Measurements from ENCODE around the gene AHDC1.

The AHDC1 gene

DNA sequence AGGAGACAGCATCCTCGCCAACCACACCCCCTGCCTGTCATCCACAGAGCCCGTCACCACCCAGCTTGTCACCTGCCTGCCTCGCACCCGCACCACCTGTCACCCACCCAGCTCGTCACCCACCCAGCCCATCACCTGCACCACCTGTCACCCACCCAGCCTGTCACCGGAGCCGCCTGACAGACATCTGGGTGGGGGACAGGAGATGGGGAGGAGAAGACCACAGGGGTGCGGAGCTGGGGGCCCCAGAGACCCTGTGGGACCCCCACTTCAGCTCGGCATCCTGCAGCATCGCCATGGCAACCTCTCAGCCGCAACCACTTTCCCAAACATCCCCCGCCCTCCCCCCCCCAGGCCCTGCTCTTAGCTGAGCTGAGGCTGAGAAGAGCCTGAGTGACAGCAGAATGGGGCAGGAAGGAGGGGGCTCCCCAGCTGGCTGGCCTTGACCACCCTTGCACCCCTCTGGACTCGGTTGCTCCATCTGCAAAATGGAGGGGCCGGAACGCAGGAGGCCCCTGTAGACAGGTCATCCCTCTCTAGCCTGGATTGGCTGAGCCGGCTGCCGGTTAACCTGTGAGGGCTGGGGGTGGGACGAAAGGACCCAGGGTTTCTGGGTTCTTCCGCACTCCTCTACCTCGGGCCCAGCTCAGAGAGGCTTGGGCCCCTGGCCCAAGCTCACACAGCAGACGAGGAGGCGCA is 11.6 kb downstream of the AHDC1 start:
- H3K36me3 ChIP-seq (ENCODE audit: insufficient read depth, low read length) = no peaks in the 10 kb centered on the region
- H3K9me3 ChIP-seq (ENCODE audit: control insufficient read depth, insufficient read depth, low read length) = no peaks in the 10 kb centered on the region
- H3K4me1 ChIP-seq (ENCODE audit: insufficient read depth, low read length) = peaks cover 54% of the 10 kb centered on the region
- H3K9ac ChIP-seq (ENCODE audit: low read depth, low read length) = peak overlapping the region; percentile 38; the same call in 1 of the 2 replicates

- Histone ChIP-seq H3K4me1 (ENCODE audit: insufficient read depth, low read length) (peaks cover 48% of the 10 kb centered on the region), H3K9me3 (ENCODE audit: control insufficient read depth, insufficient read depth, low read length) (no peaks in the 10 kb centered on the region), H3K9ac (ENCODE audit: low read depth, low read length) (no peak overlapping the region), H3K36me3 (ENCODE audit: insufficient read depth, low read length) (no peaks in the 10 kb centered on the region)
Measured at GRCh38 chr1:27591622-27592021, 12.3 kb downstream of the AHDC1 start.

GRCh38 chr1:27590917-27591508 is 12.9 kb downstream of the AHDC1 start:
- H3K4me1 ChIP-seq (ENCODE audit: insufficient read depth, low read length) = peaks cover 43% of the 10 kb centered on the region
- no peak overlapping the region for H3K9ac ChIP-seq (ENCODE audit: low read depth, low read length)
- no peaks in the 10 kb centered on the region for H3K36me3 ChIP-seq (ENCODE audit: insufficient read depth, low read length)
- no peaks in the 10 kb centered on the region for H3K9me3 ChIP-seq (ENCODE audit: control insufficient read depth, insufficient read depth, low read length)

GRCh38 chr1:27589841-27590426 is 14.0 kb downstream of the AHDC1 start:
- H3K9ac ChIP-seq (ENCODE audit: low read depth, low read length) = no peak overlapping the region
- peaks cover 34% of the 10 kb centered on the region for H3K4me1 ChIP-seq (ENCODE audit: insufficient read depth, low read length)
- no peaks in the 10 kb centered on the region for H3K9me3 ChIP-seq (ENCODE audit: control insufficient read depth, insufficient read depth, low read length)
- no peaks in the 10 kb centered on the region for H3K36me3 ChIP-seq (ENCODE audit: insufficient read depth, low read length)

- H3K9me3 ChIP-seq (ENCODE audit: control insufficient read depth, insufficient read depth, low read length) = no peaks in the 10 kb centered on the region
- H3K9ac ChIP-seq (ENCODE audit: low read depth, low read length) = no peak overlapping the region
- peaks cover 29% of the 10 kb centered on the region for H3K4me1 ChIP-seq (ENCODE audit: insufficient read depth, low read length)
- no peaks in the 10 kb centered on the region for H3K36me3 ChIP-seq (ENCODE audit: insufficient read depth, low read length)
Measured at GRCh38 chr1:27589441-27589840, 14.5 kb downstream of the AHDC1 start.

- H3K4me1 ChIP-seq (ENCODE audit: insufficient read depth, low read length) = peaks cover 20% of the 10 kb centered on the region
- no peak overlapping the region for H3K9ac ChIP-seq (ENCODE audit: low read depth, low read length)
- no peaks in the 10 kb centered on the region for H3K36me3 ChIP-seq (ENCODE audit: insufficient read depth, low read length)
- no peaks in the 10 kb centered on the region for H3K9me3 ChIP-seq (ENCODE audit: control insufficient read depth, insufficient read depth, low read length)
Measured at GRCh38 chr1:27588256-27589232, 15.4 kb downstream of the AHDC1 start.

DNA sequence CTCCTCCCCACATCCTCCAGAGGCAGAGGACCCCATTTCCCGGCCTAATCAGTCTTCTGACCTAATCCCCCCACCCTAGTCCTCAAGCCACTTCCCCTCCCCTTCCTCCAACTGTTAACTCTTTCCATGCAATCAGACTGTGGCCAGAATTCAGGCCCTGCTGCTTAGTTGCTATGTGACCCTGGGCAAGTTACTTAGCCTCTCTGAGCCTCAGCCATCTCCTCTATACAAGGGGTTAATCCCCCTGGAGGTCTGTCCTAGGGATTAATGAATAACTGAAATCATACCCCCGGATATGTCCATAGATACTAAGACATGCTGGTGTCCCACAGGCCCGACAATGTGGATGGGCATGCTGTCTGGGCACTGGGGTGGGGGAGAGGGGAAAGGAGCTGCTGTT is 18.3 kb downstream of the AHDC1 start:
- H3K4me1 ChIP-seq (ENCODE audit: insufficient read depth, low read length) = peaks cover 9% of the 10 kb centered on the region; the same call in 1 of the 2 replicates

DNA sequence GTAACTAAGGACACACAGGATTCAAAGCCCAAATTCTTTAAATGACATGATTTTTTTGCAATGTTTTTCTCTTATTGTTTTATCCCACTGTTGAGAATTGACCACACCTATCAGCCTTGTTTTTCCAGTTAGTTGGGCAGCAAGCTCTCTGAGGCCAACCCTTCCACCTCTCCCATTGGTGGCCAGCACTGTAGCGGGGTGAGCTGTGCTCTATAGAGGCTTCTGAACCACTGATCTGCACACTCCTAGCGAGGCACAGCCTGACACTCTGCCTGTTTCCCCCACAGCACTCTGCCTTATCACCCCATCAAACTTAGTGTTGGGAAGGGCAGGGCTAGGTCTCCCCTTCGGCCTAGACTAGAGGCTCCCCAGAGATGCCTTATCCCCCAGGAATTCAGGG is 19.5 kb downstream of the AHDC1 start:
- Histone ChIP-seq H3K4me1 (ENCODE audit: insufficient read depth, low read length) (no peaks in the 10 kb centered on the region), H3K9me3 (ENCODE audit: control insufficient read depth, insufficient read depth, low read length) (no peaks in the 10 kb centered on the region), H3K36me3 (ENCODE audit: insufficient read depth, low read length) (no peaks in the 10 kb centered on the region)

More for the DNA sequence above, 18.3 kb downstream of the AHDC1 start:
- Histone ChIP-seq H3K36me3 (ENCODE audit: insufficient read depth, low read length) (no peaks in the 10 kb centered on the region), H3K9me3 (ENCODE audit: control insufficient read depth, insufficient read depth, low read length) (no peaks in the 10 kb centered on the region), H3K9ac (ENCODE audit: low read depth, low read length) (no peak overlapping the region)

DNA sequence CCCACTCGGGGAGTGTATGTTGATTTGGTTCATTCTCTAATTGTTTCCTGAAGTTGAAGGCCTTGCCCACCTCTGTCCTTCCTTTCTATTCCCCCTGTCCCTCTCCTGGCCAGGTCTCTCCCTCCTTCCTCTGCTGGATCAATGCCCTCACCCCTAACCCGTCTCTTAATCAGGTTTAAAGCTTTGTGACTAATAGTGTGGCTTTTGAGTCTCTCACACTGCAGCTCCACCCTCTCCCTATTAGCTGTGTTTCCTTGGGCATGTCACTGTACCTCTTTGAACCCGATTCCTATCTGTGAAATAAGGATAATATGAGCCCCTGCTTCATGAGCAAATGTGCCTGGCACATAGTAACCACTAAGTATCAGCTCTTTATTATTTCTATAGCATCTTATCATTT is 20.5 kb downstream of the AHDC1 start:
- no peak overlapping the region for H3K9ac ChIP-seq (ENCODE audit: low read depth, low read length)
- no peaks in the 10 kb centered on the region for H3K9me3 ChIP-seq (ENCODE audit: control insufficient read depth, insufficient read depth, low read length)
- no peaks in the 10 kb centered on the region for H3K36me3 ChIP-seq (ENCODE audit: insufficient read depth, low read length)
- H3K4me1 ChIP-seq (ENCODE audit: insufficient read depth, low read length) = no peaks in the 10 kb centered on the region

More for the DNA sequence above, 19.5 kb downstream of the AHDC1 start:
- H3K9ac ChIP-seq (ENCODE audit: low read depth, low read length) = no peak overlapping the region

- H3K4me1 ChIP-seq (ENCODE audit: insufficient read depth, low read length) = no peaks in the 10 kb centered on the region; the same call in 1 of the 2 replicates
- H3K9me3 ChIP-seq (ENCODE audit: control insufficient read depth, insufficient read depth, low read length) = no peaks in the 10 kb centered on the region
- no peaks in the 10 kb centered on the region for H3K36me3 ChIP-seq (ENCODE audit: insufficient read depth, low read length)
- H3K9ac ChIP-seq (ENCODE audit: low read depth, low read length) = no peak overlapping the region
Measured at GRCh38 chr1:27581823-27582243, 22.1 kb downstream of the AHDC1 start.

DNA sequence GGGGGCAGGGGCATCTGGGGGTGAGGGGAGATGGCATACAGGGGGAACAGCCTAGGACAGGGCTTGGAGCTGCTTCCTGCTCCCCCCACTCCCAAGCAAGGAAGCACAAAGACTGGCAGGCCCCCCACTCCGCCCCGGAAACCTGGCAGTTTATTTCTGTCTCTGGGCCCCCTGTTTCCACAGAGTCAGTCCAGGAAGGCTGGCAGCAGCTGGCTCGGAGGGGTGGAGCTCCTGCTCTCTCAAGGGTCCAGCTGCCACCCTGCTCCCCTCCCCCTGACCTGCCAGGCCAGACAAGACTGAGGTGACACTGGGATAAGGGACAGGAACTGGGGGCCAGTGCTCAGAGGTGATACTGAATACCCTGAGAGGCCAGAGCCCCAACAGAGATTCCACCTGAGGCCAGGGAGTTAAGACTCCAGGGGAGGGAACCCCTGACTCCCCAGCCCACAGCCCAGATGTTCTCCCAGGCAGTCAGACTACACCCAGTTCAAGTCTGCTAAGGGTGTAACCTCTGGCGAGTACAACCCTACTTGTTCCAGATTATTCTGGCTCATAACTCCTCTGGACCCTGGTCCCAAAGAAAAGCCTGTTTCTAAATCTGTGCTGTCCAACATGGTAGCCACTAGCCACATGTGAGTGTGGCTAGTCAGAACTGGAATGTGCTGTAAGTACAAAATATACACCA is 26.3 kb downstream of the AHDC1 start:
- Histone ChIP-seq H3K9ac (ENCODE audit: low read depth, low read length) (no peak overlapping the region), H3K36me3 (ENCODE audit: insufficient read depth, low read length) (no peaks in the 10 kb centered on the region), H3K9me3 (ENCODE audit: control insufficient read depth, insufficient read depth, low read length) (no peaks in the 10 kb centered on the region), H3K4me1 (ENCODE audit: insufficient read depth, low read length) (peaks cover 20% of the 10 kb centered on the region)

DNA sequence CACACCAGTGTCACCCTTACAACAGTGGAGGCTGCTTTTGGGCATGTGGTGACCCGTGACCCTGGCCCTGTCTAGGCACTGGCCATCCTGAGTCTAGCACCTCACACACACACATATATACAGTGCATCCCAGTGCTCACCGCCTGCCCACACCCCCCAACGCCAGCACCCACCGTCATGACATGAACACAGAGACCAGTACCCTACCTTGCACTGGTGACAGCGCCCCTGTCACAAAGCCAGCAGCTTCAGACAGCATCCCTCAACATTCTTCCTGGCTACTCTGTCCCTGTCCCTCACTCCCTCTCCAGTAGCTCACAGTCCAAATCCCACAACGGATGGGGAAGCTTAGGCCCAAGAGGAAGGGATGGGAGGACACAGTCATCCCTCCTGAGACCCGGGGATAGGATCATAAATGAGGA is 27.1 kb downstream of the AHDC1 start:
- Histone ChIP-seq H3K4me1 (ENCODE audit: insufficient read depth, low read length) (peaks cover 25% of the 10 kb centered on the region), H3K9ac (ENCODE audit: low read depth, low read length) (no peak overlapping the region), H3K9me3 (ENCODE audit: control insufficient read depth, insufficient read depth, low read length) (no peaks in the 10 kb centered on the region), H3K36me3 (ENCODE audit: insufficient read depth, low read length) (no peaks in the 10 kb centered on the region)

DNA sequence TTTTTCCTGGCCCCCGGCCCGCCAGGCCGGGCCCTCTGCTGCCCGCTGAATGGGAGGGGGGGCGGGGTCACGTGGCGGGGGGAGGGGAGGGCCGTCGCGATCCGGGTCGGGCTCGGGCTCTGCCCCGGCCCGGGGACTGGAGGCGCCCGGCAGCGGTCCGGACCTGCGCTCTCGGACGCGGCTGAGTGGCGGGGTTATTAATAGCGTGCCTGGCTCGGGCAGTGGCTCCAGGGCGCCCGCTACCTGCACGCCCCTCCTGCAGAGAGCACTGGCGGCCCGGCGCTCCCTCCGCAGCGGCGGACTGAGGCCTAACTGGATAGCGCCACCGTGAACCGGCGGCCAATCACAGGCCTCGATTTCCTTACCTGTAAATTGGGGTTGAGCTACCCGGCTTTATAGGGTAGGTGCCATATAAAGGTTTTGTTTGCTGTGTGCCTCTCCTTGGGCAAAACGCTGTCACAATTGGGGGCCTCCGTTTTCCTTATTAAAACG is 28.1 kb downstream of the AHDC1 start:
- no peaks in the 10 kb centered on the region for H3K9me3 ChIP-seq (ENCODE audit: control insufficient read depth, insufficient read depth, low read length)
- peaks cover 30% of the 10 kb centered on the region for H3K4me1 ChIP-seq (ENCODE audit: insufficient read depth, low read length)
- peak overlapping the region; percentile 60; the same call in 1 of the 2 replicates for H3K9ac ChIP-seq (ENCODE audit: low read depth, low read length)
- no peaks in the 10 kb centered on the region for H3K36me3 ChIP-seq (ENCODE audit: insufficient read depth, low read length)

Data from ES-I3 (cell line).